ENCODE measurements around the gene ZNF469.
"Not testable (repeated sequence)": the region's sequence is repeated elsewhere in the genome, so short reads cannot be mapped to it uniquely, and the experiment has no call there.

The ZNF469 gene

GRCh38 chr16:88348377-88349152, 34.2 kb upstream of the ZNF469 start:
- no peak for DNase-seq

- no peak for DNase-seq
Observed at GRCh38 chr16:88349153-88349902, 33.4 kb upstream of the ZNF469 start.

- no peak for DNase-seq
Observed at GRCh38 chr16:88349903-88350900, 32.6 kb upstream of the ZNF469 start.

GRCh38 chr16:88350922-88351321, 31.8 kb upstream of the ZNF469 start:
- DNase-seq: no peak

- no peak for DNase-seq
Observed at GRCh38 chr16:88351491-88352101, 31.2 kb upstream of the ZNF469 start.

GRCh38 chr16:88352261-88353200, 30.2 kb upstream of the ZNF469 start:
- DNase-seq: no peak

GRCh38 chr16:88353232-88353631, 29.5 kb upstream of the ZNF469 start:
- no peak for DNase-seq

- DNase-seq: no peak
Observed at GRCh38 chr16:88353691-88354090, 29.1 kb upstream of the ZNF469 start.

- DNase-seq: no peak
Observed at GRCh38 chr16:88354229-88355092, 28.3 kb upstream of the ZNF469 start.

- DNase-seq: no peak
Observed at GRCh38 chr16:88355093-88355388, 27.7 kb upstream of the ZNF469 start.

- DNase-seq: no peak
Observed at GRCh38 chr16:88355389-88356123, 27.2 kb upstream of the ZNF469 start.

- no peak for DNase-seq
Observed at GRCh38 chr16:88356124-88356726, 26.5 kb upstream of the ZNF469 start.

- no peak for DNase-seq
Observed at GRCh38 chr16:88356727-88357199, 26.0 kb upstream of the ZNF469 start.

GRCh38 chr16:88357317-88358022, 25.3 kb upstream of the ZNF469 start:
- DNase-seq: no peak

- DNase-seq: no peak
Observed at GRCh38 chr16:88358023-88358420, 24.7 kb upstream of the ZNF469 start.

GRCh38 chr16:88359008-88359407, 23.8 kb upstream of the ZNF469 start:
- DNase-seq: no peak

GRCh38 chr16:88360401-88360800, 22.4 kb upstream of the ZNF469 start:
- DNase-seq: not testable (repeated sequence)

- no peak for DNase-seq
Observed at GRCh38 chr16:88360999-88361398, 21.8 kb upstream of the ZNF469 start.

- DNase-seq: no peak
Observed at GRCh38 chr16:88361775-88362174, 21.0 kb upstream of the ZNF469 start.
